Measurements from ENCODE around the gene JAK3. TPM values are rescaled to one million over a fixed set of nuclear protein-coding genes. Genes with fewer than 3 reads are reported as not detected.

JAK3 gene
- total and polyA plus RNA-seq, 2 of the 8 experiments (the other 6 are each of a cell fraction or from before 2014, with no cell fraction given), result 4.0 to 4.7 TPM

DNA sequence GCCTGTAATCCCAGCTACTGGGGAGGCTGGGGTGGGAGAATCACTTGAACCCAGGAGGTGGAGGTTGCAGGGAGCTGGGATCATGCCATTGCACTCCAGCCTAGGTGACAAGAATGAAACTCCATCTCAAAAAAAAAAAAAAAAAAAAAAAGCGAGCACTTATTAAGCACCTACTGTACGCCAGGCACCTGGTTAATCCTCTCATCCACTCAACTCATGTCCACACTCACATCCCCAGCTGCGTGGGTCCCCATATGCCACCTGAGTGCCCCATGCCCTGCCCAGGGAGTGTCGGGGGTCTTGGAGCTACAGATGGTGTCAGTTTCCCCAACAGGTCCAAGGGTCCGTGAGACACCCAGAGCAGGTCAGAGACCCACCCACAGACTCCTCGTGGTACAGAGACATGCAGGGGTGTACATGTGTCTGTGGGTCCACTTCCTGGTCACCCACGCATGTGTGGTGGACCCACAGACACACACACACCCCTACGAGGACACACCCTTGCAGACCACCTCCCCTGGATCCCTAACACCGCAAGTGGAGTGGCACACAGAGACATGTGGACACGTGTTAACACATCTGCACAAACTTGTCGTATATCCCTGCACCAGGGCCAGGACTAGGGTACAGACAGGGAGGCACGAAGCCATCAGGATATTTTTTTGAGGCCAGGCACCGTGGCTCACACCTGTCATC is 30.0 kb downstream of the JAK3 start:
- Histone ChIP-seq H3K4me3 (ENCODE audit: extremely low read depth in 1 of 4, insufficient read depth in 2 of 4, low read depth in 3 of 4, low read length in 4 of 4) (no peak overlapping the region), H2BK5ac (ENCODE audit: low read depth, low read length) (no peak overlapping the region), H3K79me2 (ENCODE audit: control insufficient read depth in 1 of 2, insufficient read depth in 2 of 2, low read length in 2 of 2) (no peaks in the 10 kb centered on the region), H3K27me3 (replicated peaks in 1 of 4; ENCODE audit: control insufficient read depth in 3 of 4, extremely low read depth in 1 of 4, insufficient read depth in 3 of 4, low read length in 3 of 4) (no peaks in the 10 kb centered on the region; a peak in 1 of 7 replicates), H4K8ac (ENCODE audit: extremely low read depth, insufficient read depth, low read length) (no peak overlapping the region; the same call in 1 of the 2 replicates), H3K23me2 (ENCODE audit: low read depth, low read length) (no peaks in the 10 kb centered on the region), H3K36me3 (ENCODE audit: control insufficient read depth in 2 of 4, insufficient read depth in 4 of 4, low read length in 3 of 4) (no peaks in the 10 kb centered on the region), H3K79me1 (ENCODE audit: low read depth, low read length) (no peaks in the 10 kb centered on the region), H2BK12ac (ENCODE audit: low read depth, low read length) (no peak overlapping the region), H3K27ac (ENCODE audit: low read depth, low read length) (no peak overlapping the region), H3K56ac (replicated peaks; ENCODE audit: insufficient read length, low read depth, low read length) (no peak overlapping the region), H2BK120ac (replicated peaks; ENCODE audit: low read depth, low read length) (no peak overlapping the region), H2AK5ac (ENCODE audit: low read depth, low read length) (no peak overlapping the region), H4K5ac (ENCODE audit: insufficient read length, low read depth, low read length) (no peak overlapping the region), H3K18ac (ENCODE audit: extremely low read depth, low read length) (no peak overlapping the region), H2BK20ac (ENCODE audit: low read length) (no peak overlapping the region), H2AFZ (ENCODE audit: low read length) (no peak overlapping the region), H4K20me1 (replicated peaks in 1 of 2; ENCODE audit: control insufficient read depth in 1 of 2, insufficient read depth in 2 of 2, low read length in 2 of 2) (peaks cover 0 to 1% of the 10 kb centered on the region in 2 experiments), H3K9me3 (ENCODE audit: insufficient read depth in 2 of 2, low read depth in 1 of 2, low read length in 1 of 2) (no peaks in the 10 kb centered on the region), H3K23ac (ENCODE audit: insufficient read length) (no peak overlapping the region), H2BK15ac (ENCODE audit: low read length) (no peak overlapping the region), H3K4me2 (ENCODE audit: insufficient read depth in 1 of 2, low read depth in 2 of 2, low read length in 2 of 2) (no peak overlapping the region), H3K14ac (ENCODE audit: insufficient read length) (no peak overlapping the region), H3K9ac (replicated peaks in 1 of 4; ENCODE audit: extremely low read depth in 1 of 4, low read depth in 3 of 4, low read length in 3 of 4) (no peak overlapping the region), H3K4ac (replicated peaks; ENCODE audit: insufficient read length, low read depth, low read length) (no peak overlapping the region), H4K91ac (replicated peaks; ENCODE audit: insufficient read length, low read length) (no peak overlapping the region), H3K4me1 (replicated peaks in 1 of 4; ENCODE audit: control insufficient read depth in 3 of 4, insufficient read depth in 4 of 4, low read length in 3 of 4) (no peaks in the 10 kb centered on the region)
- WGBS, 2 experiments (ENCODE audit: extremely low coverage in 1 of 2, insufficient coverage in 1 of 2, insufficient read length in 1 of 2, insufficient replicate concordance in 2 of 2, low coverage in 1 of 2, low lambda C conversion rate in 2 of 2, missing lambda C conversion rate in 1 of 2), result 80% methylated on average over 12 of the region's 13 CpGs; no CpG with 5 or more reads in 1 of the 2 experiments
- DNase-seq (ENCODE audit: low read depth in 1 of 2, low spot score in 2 of 2) (no peak), FAIRE-seq (no peak)
- no peak for TF ChIP-seq POLR2AphosphoS5 (IDR thresholded peaks at IDR 0.05; ENCODE audit: low read depth, low read length)
- TF ChIP-seq ASH2L (IDR thresholded peaks at IDR 0.05; ENCODE audit: low read length), result no peak
- no peak for TF ChIP-seq MAFK (IDR thresholded peaks at IDR 0.05; ENCODE audit: low read depth, low read length)
- no peak for TF ChIP-seq HDAC6 (IDR thresholded peaks at IDR 0.05; ENCODE audit: low read depth, low read length)
- no peak for TF ChIP-seq CHD2 (IDR thresholded peaks at IDR 0.05; ENCODE audit: low read length)
- TF ChIP-seq RAD21 (IDR thresholded peaks at IDR 0.05 in 1 of 2, conservative IDR thresholded peaks at IDR 0.05 in 1 of 2; ENCODE audit: low read depth in 2 of 2, low read length in 2 of 2), result no peak
- TF ChIP-seq, protein P1, sequence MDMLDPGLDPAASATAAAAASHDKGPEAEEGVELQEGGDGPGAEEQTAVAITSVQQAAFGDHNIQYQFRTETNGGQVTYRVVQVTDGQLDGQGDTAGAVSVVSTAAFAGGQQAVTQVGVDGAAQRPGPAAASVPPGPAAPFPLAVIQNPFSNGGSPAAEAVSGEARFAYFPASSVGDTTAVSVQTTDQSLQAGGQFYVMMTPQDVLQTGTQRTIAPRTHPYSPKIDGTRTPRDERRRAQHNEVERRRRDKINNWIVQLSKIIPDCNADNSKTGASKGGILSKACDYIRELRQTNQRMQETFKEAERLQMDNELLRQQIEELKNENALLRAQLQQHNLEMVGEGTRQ (IDR thresholded peaks at IDR 0.05; ENCODE audit: low read length), result no peak
- TF ChIP-seq SIRT6 (IDR thresholded peaks at IDR 0.05; ENCODE audit: low read length), result no peak
- no peak for TF ChIP-seq CEBPB (IDR thresholded peaks at IDR 0.05; ENCODE audit: low read depth, low read length)
- no peak for TF ChIP-seq CHD1 (IDR thresholded peaks at IDR 0.05; ENCODE audit: low read depth, low read length)
- no peak for TF ChIP-seq RFX5 (IDR thresholded peaks at IDR 0.05; ENCODE audit: borderline replicate concordance, low read depth, low read length)
- TF ChIP-seq JUN (IDR thresholded peaks at IDR 0.05; ENCODE audit: low read depth, low read length), result no peak
- POLR2A ChIA-PET (ENCODE audit: partially characterized antibody), result no interaction called here
- CTCF ChIA-PET (ENCODE audit: partially characterized antibody), result interaction anchor here (0.6 to 0.9 kb wide), 3 partner anchors 9 to 392 kb away, joined by 3 read pairs; partner anchors contain the start of gene RPL18A

Data from H1 (cell line).